Heart left ventricle (tissue), 13 donors: ENCODE data around the gene NUP58.

Experiments used
- CTCF ChIP-seq, 12 donors: fragments of 200-600 bp; sonication (generic) in 4 of 12; IDR thresholded peaks; one replicate each; pipeline versions ENCODE4 v1.5.0 to v1.8.0; 2018 to 2022; ENCODE audit warnings: antibody characterized with exemption in 12 of 12, mild to moderate bottlenecking in 5 of 12
- POLR2A ChIP-seq, 2 donors: fragments of 450-650 bp; IDR thresholded peaks; one replicate each; pipeline ENCODE4 v1.6.1; 2017; ENCODE audit warnings: antibody characterized with exemption in 2 of 2, mild to moderate bottlenecking in 2 of 2, moderate library complexity in 2 of 2
- donor health status: ischemic (EF 13 %, LVEDD 7.1; RV severe dilation, severe dysfunction).
- donor health status: DM: no; HTN: yes; CAD: no.
- donor health status: DM: no; HTN: no; CAD: no.
- donor health status: ischemic (EF 25% LVEDD 6.9; RV normal size, moderate dysfunction).
- donor health status: ischemic (EF 25% LVEDD 5.7; RV mildly dilated, moderate dysfunction).
- donor health status: ischemic (EF 35%, LVEDD 5.7; RV mildly dilated, moderate dysfunction).
- donor health status: nonischemic (EF 11% LVEDD 7.7; RV severe dilation, severe dysfunction).
- donor health status: DM: yes; HTN: yes; CAD: no.
- donor health status: PGD.
- donor health status: ischemic (EF 29% LVEDD 5.4; RV normal size, mild dysfunction).
- donor health status: nonischemic (EF 23%, LVEDD 6.1; RV moderate dilation, normal function).

DNA sequence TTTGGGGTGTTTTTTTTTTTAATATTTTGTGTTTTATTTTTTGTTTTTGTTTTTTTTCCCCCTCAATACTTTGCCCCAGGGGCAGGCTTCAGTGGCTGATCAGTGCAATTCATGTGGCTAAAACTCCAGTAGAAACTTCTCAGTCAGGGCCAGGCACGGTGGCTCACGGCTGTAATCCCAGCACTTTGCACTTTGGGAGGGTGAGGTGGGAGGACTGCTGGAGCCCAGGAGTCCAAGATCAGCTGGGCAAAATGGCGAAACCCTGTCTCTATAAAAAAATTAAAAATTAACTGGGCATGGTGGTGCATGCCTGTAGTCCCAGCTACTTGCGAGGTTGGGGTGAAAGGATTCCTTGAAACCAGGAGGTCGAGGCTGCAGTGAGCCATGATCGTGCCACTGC, 53.0 kb downstream of the NUP58 start:
- TF ChIP-seq CTCF (IDR thresholded peaks at IDR 0.05) (no peak), POLR2A (IDR thresholded peaks at IDR 0.05) (no peak)
